KBM-7 (cell line): ENCODE measurements around the gene C22orf39.
A peak's percentile ranks its signal among the peaks of the same experiment; 100 is the strongest.

Experiments
- DNase-seq: peaks from one replicate; pipeline ENCODE4 v3.0.0-alpha.2; 2015
- in situ Hi-C: fragments of 300-500 bp; cut with MboI; formaldehyde crosslinking; loops from 2 replicates; pipeline ENCODE4 v1.14.3; 2020; ENCODE audit warnings: low sequenced_read_pairs, low pct_unique_long_range_greater_than_20kb, mixed read lengths

C22orf39 gene

DNA sequence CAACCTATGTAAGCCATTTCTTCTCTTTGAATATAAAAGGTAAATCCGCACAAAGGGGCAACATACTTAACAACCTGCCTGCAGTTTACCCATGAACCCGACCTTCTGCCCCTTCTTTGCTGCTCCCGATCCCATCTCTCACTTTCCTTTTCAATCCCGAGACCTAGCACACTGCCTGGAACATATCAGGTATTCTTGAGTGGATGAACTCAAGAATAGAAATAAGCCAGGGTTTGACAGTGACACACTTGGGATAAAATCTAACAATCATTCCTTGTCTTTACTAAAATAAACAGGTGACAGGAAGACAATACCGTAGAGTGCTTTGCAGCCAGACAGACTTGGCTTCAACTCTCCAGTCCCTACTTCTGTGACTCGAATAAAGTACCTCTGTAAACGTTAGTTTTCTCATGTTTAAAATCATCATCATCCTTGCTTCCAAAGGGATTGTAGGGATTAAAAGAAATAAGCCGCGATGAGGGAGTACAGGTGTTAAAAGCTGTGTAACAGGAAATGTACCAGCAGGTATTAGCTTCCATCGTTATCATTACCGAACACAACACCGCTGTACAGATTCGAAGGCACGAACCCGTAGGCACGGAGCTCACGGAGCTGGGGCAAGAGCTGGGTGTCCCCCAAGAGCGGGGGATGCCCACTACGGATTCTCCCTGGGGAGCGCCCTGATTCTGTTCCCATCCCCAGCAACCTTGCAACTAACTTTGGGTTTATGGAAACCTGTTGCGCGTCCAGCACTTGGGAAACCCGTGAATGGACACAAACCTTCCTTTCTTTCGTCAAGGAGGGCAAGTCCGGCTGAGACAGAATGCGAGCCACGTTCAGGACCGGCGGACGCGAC, 30.8 kb upstream of the C22orf39 start:
- in situ Hi-C loops: no loop called here
- peak; percentile 25 for DNase-seq

DNA sequence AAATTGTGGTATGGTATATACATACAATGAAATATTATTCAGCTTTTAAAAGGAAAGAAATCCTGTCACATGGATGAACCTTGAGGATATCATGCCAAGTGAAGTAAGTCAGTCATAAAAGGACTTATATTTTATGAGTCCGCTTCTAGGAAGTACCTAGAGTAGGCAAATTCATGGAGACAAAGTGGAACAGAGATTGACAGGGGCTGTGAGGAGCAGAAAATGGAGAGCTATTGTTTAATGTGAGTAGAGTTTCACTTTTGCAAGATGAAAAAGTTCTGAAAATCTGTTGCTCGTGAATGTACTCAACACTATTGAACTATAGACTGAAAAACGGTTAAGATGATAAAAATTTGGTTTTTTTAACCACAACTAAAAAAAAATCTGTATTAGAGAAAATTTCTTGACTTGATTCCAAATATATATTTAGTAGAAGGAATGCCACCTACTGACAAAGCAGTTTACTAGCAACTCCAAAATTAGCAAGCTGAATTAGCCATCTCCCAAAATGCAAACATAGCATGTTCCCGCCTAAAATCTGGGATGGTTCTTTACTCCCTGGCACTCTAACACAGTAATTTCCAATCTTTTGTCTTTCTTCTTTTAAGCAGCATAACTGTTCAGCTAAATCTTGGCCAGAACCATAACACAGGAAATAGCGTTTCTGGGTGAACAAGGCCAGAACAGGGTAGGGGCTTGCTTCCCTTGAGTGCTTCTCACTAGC, 30.0 kb upstream of the C22orf39 start:
- peak; percentile 32 for DNase-seq
- in situ Hi-C loops: no loop called here

DNA sequence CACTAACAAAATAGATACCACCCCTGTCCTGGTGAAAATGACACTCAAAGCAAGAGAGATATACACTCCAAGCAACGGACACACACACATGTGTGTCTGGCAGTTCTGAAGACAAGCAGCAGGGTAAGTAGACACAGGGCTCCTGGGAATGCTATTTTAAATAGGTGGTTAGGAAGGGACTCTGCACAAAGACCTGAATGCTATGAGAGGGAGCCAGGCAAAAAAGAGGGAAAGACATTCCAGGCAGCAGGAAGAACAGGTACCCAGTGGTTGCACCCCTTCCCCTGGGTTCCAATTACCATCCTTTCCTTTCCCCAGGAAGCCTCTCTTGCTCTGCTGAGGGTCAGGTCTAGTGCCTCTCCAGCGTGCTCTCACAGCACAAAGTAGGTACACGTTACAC, 28.5 kb upstream of the C22orf39 start:
- no peak for DNase-seq
- in situ Hi-C loops: no loop called here

DNA sequence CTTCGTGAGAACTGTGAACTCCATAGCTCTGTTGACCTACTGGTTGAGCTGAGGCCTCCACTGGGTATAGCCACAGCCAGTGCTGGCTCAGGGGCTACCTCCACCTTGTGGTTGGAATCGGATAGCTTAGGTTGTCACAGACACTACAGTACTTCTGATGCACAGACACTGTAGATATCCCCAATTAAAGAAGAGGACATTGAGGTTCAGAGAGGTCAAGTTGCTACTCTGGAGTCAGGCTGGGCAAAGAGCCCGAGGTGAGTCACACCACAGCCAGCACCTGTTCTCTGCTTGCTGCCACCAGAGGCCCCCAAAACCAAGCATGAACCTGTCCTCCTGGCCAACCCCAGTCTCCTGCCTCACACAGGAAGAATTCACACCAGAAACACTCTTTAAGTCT, 26.1 kb upstream of the C22orf39 start:
- DNase-seq: no peak
- in situ Hi-C loops: no loop called here

DNA sequence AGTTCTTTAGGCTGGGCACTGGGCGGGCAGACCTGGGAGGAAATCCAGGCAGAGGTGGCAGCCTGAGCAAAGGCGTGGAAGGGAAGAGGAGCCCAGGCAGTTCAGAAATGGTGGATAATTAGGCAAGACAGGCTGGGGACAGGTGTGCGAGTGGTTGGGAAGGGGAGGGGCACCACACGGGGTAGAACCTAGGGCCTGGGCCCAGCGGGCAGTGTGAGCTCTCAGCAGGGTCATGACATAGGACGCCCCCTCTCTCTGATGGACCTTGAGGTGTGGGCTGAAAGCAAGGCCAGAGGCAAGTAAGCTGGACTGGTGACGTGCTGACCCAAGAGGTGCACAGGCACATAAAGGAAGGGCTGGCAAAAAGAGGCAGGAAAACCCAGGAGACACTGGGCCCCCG, 24.7 kb upstream of the C22orf39 start:
- in situ Hi-C loops: no loop called here
- DNase-seq: no peak

DNA sequence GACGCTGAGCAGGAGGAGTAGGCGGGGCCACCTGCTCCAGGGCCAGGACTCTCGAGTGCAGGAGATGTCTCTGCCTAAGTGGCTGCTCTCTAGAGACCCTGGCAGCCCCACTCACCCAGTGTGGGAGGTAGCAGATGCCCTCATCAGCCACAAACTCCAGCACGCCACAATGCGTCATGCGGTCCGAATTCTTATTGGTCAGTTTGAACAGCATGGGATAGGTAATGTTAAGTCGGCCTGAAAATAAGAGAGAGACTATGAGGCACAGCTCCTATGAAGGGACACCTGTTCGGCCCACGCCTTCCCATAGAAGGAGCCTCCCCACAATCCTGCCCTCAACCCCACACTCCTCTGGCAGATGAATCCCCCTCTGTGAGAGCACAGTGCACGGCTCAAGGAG, 24.1 kb upstream of the C22orf39 start:
- DNase-seq: no peak
- in situ Hi-C loops: no loop called here

DNA sequence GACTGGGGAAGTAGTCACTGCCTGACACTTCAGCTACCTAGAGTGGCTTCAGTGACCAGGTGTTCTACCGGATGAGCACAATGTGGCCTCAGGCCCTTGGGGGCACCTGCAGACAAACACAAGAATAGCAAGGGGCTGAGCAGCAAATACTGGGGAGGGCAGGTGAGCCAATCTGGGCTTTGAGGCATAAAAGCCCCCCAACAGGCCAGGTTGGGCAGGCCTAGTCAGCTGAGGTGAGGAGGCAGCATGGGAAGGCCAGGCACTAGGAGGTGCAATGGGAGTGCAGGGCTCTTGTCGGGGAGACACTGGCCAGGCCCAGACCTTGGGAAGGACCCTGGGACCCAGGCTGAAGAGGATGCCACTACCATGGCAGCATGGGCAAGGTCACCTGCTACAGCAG, 22.5 kb upstream of the C22orf39 start:
- DNase-seq: no peak

DNA sequence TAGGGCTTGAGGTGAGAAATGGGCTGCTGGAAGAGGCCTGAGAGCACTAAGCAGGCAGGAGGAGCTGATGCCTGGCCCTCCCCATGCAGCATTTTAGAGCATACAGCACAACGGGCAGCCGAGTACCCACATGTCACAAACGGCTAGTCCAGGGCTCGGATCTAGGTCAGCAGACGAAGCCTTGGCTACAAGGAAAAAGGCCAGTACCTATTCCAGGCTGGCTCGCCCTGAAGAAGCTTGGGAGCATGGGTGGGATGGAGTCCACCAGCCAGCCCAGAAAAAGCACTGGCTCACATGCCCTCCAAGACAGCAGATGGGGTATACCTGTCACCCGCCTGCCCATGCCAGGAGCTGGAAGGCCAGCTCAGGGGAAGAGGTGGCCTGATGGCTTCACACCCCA, 21.9 kb upstream of the C22orf39 start:
- DNase-seq: no peak
- in situ Hi-C loops: no loop called here

More for the DNA sequence above, 22.5 kb upstream of the C22orf39 start:
- in situ Hi-C loops: no loop called here

DNA sequence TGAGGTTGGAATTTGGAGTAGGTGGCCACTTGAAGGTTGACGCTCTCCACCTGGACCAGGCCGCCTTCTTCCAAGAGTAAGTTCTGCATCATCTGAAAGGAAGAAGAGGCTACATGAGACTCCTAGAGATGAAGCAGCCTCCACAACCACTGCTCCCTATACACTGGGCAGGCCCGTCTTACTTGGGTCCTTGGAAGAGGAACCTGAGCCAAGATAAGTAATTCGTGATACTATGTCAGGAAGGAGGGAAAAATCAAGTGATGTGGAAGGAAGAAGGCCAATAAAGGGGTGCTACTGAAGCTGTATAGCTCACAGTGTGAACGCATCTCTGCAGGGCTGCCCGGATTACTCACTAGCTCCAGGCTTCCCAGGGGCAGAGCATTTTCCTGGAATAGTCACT, 20.4 kb upstream of the C22orf39 start:
- DNase-seq: no peak
- in situ Hi-C loops: no loop called here

DNA sequence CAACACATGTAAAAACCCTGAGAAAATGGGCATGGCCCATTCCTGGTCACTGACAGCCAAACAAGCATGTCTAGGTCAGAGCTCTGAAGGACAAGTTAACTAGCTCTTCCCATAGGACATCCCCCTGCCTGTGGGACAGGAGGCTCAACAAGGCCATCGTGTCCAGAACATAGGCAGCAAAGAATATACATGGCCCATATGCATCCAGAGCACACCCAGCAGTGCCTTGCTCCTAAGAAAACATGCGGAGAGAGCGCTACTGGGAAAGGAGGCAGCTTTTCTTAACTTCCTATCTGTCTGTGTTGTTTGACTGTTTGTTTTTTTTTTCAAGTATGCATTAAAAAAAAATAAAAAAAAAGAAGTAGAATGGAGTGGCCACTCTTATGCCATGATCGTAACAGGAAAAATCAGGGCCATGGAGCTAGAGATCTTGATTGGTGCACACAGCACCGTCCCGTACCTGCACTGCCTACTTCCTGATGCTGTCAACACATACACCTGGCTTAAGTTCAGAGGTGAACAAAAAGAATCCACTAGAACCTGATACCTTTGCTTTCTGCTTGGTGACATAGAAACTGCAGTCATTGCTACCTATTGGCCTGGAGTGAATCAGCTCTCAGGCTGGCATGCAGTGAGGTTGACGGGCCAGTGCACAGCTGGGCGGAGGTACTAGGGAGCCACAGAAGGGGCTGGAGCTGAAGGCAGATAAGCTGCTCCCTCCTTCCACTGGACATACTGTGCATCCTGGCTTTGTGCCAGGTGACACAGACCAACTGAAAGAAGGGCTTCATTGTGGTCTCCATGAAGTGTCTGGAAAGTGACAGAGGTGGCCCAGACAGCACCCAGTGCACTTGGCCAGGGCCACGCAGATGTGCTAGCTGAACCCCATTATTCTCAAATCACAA, 19.6 kb upstream of the C22orf39 start:
- in situ Hi-C loops: no loop called here
- no peak for DNase-seq

DNA sequence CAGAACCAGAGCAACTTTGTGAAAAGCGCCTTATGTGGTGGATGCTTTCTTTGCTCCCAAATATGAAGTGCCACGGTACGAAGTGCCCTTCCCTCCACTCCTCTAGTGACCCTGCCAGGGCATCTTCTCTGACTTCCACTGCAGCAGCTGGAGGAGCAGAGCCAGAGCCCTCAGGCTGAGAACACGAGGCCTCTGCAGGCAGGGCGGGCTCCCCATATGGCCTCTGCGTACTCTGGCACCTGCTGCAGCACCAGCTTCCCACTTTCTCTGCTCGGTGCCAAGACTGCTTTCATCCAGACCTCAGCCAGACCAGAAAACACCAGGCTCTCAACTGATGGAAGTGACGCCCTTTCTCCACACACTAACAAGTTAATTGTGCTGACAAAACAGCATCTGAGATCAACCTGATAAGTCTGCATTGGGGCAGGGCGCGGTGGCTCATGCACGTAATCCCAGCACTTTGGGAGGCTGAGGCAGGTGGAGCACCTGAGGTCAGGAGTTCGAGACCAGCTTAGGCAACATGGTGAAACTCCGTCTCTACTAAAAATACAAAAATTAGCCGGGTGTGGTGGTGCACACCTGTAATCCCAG, 18.7 kb upstream of the C22orf39 start:
- no peak for DNase-seq
- in situ Hi-C loops: no loop called here

DNA sequence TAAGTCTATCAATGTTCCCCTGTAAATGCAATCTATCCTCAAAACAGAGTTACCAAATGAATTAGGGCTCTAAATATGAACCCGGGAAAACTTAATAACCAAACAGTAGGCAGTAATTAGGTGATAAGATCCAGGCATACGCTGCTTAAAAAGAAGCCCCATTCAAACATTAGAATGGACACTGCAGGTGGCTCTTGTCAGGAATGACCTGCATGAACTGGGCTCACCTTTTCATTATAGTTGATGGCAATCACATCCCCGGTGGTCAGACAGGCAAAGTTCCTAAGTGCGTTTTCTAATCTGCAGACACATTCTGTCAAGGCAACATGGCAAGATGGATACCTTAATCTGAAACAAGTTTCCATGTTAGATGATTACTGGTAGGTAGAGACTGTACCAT, 17.5 kb upstream of the C22orf39 start:
- no peak for DNase-seq
- in situ Hi-C loops: no loop called here

DNA sequence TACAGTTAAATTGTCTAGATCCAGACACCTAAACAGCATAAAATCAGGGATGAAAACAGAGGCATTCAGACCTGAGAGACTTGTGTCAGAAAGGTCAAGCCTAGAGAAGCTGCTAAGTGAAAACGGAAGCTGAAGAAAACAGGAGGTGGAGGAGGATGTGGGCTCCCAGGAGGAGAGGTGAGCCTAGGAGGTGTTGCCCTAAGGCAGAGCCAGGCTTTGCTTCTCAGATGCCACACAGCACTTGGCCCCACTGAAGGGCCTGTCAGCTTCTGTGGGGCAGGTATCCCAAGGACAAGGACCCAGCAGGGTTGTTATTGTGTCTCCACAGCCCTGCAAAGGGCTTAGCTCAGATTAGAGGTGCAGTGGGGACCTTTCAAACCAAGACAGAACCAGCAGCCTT, 17.0 kb upstream of the C22orf39 start:
- in situ Hi-C loops: no loop called here
- no peak for DNase-seq

DNA sequence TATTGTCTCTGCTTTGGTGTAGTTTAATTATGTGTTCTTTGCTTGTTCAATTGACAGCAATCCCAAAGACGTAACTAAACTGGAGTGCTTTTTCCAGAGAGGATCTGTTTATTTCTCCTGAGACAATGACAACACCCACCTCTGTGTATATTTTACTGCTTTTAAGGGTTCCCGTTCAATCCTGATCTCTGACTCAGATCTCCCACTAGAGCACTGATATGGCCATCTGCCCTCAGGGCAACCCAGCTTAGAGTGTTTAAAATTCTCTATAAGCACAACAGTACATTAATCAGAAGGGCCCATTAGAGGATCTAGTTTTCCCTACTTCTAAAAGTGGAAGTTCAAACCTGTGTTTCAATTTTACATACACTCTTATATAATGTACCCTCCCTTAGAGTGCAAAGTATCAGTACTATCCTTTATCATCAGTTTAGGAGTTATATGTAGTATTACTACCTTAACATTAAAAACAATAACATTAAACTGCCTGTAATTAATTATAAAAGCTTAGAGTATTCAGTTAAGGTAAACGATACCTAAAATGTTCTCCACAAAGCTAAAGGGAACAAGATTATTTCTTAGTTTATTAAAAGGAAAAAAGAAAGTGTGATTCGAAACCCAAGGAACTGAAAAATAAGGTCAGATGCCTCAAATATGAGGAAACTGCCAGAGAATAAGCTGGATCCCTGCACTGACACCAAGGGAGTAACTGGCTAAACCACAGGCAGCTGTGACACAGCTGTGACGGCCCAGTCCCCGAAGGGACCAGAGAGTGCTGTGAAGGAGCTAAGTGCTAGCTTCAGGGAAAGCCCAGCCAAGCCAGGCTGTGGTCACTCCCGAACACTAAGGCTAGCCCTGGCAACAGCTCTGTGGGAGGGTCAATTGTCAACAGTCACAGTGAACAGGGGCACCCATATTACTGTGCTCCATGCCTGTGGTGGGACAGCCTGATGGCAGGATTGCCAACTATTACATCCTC, 16.3 kb upstream of the C22orf39 start:
- in situ Hi-C loops: no loop called here

DNA sequence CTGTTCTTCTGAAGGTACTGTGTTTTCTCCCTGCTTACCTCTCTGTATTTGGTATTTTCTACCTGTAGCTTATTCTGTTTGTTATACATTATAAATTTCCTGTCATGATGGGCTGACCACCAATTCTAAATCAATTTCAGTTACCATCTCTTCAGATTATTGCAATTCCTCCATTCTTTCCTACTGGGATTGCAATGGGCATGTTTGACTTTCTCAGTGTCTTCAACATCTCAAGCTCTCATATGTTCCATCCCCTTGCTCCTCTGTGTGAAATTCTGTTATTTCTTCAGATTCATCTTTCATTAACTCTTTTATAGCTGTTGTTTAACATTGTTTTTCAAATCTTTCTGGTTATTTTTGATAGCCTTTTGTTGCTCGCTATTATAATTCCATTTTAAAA, 15.5 kb upstream of the C22orf39 start:
- in situ Hi-C loops: no loop called here
- no peak for DNase-seq

More for the DNA sequence above, 16.3 kb upstream of the C22orf39 start:
- DNase-seq: no peak

DNA sequence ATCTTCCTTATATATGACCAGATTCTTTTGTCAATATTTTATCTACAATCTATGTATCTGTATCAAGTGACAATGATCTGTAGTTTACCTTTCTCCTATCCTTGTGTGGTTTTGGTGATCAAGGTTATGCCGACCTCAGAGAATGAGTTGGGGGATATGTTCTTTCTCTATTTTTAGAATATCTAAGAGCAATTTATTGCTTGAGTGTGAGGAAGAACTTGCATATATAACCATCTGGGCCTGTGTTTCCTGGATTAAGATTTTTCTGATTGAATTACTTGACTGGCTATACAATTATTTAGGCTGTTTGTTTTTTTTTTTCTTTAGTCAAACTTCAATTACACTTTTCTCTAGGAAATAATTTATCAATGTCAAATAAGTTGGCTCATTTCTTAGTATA, 14.0 kb upstream of the C22orf39 start:
- in situ Hi-C loops: no loop called here
- DNase-seq: no peak

DNA sequence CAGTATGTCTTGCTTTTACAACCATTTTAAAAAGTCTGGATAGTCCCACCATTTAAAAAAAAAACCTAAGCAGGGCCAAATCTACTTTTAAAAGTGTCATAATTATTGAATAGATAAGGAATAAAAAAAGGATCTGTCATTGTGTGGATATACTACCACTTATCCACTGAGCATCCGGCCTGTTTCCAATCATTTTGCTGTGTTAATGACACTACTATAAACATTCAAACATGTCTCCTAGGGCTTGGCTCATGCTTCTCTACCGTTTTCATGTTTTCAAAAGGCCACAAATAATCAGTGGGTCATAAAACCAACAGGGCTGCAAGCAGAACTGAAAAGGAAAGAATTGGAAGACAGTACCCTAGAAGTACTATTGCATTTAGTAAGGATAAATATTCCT, 12.5 kb upstream of the C22orf39 start:
- in situ Hi-C loops: no loop called here
- no peak for DNase-seq

DNA sequence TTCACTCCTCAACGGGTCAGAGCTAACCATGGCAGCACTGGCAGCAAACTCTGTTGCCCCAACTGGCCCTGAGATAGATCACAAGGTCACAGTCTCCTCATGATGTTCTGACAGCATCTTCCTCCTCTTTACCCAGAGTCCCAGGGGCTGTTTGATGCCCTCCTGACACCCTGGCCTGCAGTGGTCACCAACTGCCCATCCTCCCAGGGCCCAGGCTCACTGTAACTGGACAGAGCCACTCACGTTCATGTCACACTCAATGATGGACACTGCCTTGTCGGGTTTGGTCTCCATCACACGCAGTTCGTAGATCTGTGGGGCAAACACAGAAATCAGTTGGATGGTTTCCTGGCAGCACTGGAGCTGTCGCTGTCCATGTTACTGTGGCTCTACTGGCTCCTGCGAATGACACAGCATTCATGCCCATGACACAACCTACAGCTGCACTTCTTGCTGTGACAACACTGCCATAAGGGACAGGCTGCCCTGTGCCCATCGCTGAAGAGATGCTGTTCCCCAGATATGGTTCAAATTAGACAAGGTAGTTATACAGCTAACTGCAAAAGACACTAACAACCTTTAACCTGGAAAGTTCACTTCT, 10.4 kb upstream of the C22orf39 start:
- in situ Hi-C loops: no loop called here
- DNase-seq: no peak
